Epithelial cell of umbilical artery (primary cell): ENCODE data around the gene MGST3. TPM values are rescaled to one million over a fixed set of nuclear protein-coding genes. Genes with fewer than 3 reads are reported as not detected.

Source experiments
- total RNA-seq: library from RNA; depleted of rRNA; stranded (reverse); fragments of >200 nt; gene quantifications from 2 replicates; pipeline ENCODE4 v1.2.3, GENCODE V29; 2014

MGST3 gene
- total RNA-seq = 144 and 156 TPM in 2 replicates

GRCh38 chr1:165630629-165631341 lies at the start of gene MGST3:
Gene MGST3, plus strand, starts transcription at chr1:165631234. Its CDS starts 18,614 bp downstream, at chr1:165649848.

GRCh38 chr1:165697881-165698760 lies 67.1 kb downstream of the MGST3 start, which contains the start of gene ALDH9A1:
Gene ALDH9A1, minus strand, starts transcription at chr1:165698562. Its CDS starts 4 bp downstream, at chr1:165698558.

Other genes starting within 250 kb of the MGST3 start
- gene RXRG, start 186.1 kb upstream of the MGST3 start, total RNA-seq = not detected in 2 replicates
- gene LRRC52, start 87.2 kb upstream of the MGST3 start, total RNA-seq = not detected in 2 replicates
- gene ALDH9A1, start 67.3 kb downstream of the MGST3 start, total RNA-seq = 93.5 and 129 TPM in 2 replicates
- 64.0 and 98.2 TPM in 2 replicates for gene TMCO1, start 137.6 kb downstream of the MGST3 start, total RNA-seq
- 121 and 131 TPM in 2 replicates for gene UCK2, start 196.4 kb downstream of the MGST3 start, total RNA-seq